Esophagus squamous epithelium (tissue), 4 donors: Measurements from ENCODE around the gene MRPL52.

Experiments used
- POLR2A ChIP-seq, 4 donors: fragments of 450-650 bp; IDR thresholded peaks; one replicate each; pipeline ENCODE4 v1.6.1; 2017; ENCODE audit warnings: antibody characterized with exemption in 4 of 4, mild to moderate bottlenecking in 4 of 4, moderate library complexity in 3 of 4
- TF ChIP-seq, protein P1 (sequence below), 6 experiments: fragments of 450-650 bp in 4 of 6; fragments of 200-600 bp in 2 of 6; sonication (generic) in 2 of 6; IDR thresholded peaks; one replicate each; pipeline ENCODE4 v1.5.1; 2016 to 2019; ENCODE audit warnings: antibody characterized with exemption in 6 of 6, mild to moderate bottlenecking in 4 of 6, moderate library complexity in 4 of 6

DNA sequence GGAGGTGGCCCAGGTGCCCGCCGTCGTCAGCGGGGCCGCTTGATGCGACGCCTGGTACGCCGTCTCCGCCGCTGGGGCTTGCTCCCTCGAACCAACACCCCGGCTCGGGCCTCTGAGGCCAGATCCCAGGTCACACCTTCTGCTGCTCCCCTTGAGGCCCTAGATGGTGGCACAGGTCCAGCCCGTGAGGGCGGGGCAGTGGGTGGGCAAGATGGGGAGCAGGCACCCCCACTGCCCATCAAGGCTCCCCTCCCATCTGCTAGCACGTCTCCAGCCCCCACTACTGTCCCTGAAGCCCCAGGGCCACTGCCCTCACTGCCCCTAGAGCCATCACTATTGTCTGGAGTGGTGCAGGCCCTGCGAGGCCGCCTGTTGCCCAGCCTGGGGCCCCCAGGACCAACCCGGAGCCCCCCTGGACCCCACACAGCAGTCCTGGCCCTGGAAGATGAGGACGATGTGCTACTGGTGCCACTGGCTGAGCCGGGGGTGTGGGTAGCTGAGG lies 47.4 kb downstream of the MRPL52 start:
- TF ChIP-seq, protein P1, sequence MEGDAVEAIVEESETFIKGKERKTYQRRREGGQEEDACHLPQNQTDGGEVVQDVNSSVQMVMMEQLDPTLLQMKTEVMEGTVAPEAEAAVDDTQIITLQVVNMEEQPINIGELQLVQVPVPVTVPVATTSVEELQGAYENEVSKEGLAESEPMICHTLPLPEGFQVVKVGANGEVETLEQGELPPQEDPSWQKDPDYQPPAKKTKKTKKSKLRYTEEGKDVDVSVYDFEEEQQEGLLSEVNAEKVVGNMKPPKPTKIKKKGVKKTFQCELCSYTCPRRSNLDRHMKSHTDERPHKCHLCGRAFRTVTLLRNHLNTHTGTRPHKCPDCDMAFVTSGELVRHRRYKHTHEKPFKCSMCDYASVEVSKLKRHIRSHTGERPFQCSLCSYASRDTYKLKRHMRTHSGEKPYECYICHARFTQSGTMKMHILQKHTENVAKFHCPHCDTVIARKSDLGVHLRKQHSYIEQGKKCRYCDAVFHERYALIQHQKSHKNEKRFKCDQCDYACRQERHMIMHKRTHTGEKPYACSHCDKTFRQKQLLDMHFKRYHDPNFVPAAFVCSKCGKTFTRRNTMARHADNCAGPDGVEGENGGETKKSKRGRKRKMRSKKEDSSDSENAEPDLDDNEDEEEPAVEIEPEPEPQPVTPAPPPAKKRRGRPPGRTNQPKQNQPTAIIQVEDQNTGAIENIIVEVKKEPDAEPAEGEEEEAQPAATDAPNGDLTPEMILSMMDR (IDR thresholded peaks at IDR 0.05): no peak
- no peak for TF ChIP-seq POLR2A (IDR thresholded peaks at IDR 0.05)
